AG09319 (cell line): ENCODE measurements around the gene FAAH.
"Not testable (repeated sequence)": the region's sequence is repeated elsewhere in the genome, so short reads cannot be mapped to it uniquely, and the experiment has no call there.

Source experiments
- DNase-seq: peaks from one replicate; pipeline ENCODE4 v3.0.0-alpha.2; 2010; ENCODE audit warnings: low read depth; ENCODE audit errors: extremely low read depth
- CTCF ChIP-seq: IDR thresholded peaks from 2 replicates; pipeline ENCODE4 v1.5.1; 2011; ENCODE audit warnings: low read depth, mild to moderate bottlenecking, inconsistent platforms, low read length, moderate library complexity

Gene FAAH

DNA sequence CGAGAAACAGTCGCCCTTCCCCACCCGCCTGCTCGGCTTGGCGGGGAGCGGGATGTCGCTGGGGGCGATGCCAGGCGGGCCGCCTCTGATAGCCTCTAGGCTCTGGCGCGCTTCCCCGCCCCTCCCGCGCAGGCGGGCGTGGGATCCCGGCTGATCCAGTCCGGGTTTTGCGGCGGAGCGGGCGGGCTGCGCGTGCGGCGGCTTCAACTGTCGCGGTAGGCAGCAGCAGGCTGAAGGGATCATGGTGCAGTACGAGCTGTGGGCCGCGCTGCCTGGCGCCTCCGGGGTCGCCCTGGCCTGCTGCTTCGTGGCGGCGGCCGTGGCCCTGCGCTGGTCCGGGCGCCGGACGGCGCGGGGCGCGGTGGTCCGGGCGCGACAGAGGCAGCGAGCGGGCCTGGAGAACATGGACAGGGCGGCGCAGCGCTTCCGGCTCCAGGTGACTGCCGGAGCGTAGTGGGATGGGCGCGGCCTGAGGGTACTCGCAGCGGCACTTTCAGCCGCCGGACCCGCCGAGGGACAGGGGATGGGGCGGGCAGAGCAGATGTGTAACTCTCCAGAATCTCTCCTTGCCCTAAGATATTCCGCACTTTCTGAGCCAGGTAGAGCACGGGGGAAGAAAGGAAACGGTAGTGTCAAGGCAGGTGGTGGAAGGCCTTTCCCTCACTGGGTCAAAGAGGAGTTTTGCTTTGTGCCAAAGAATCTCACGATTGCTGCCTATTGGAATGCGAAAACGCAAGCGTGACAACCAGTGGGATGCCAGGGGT, at the start of gene FAAH:
TSS of gene FAAH (plus strand) at position 210 of the 764 bp plus-strand sequence. CDS start at position 242, 32 bp downstream.
- TF ChIP-seq CTCF: no peak
- DNase-seq: no peak

GRCh38 chr1:46344481-46344880, 49.6 kb upstream of the FAAH start:
- no peak for TF ChIP-seq CTCF
- DNase-seq: no peak

DNA sequence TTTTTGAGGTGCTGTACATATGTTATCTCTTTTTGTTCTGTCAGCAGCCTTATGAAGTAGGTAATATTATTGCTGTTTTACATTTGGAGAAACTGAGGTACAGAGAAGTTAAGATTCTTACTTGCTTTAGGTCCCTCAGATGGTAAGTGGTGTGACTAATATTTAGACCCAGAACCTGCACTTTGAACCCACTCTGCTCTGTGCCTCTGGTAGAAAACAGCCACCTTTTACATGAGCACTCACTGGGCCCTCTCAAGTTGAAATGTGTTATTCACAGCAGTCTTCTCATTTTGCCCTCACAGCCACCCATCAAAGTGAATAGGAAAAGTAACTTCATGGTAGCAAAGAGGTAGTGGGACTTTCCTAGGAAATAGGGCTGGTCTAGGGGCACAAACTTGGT, 48.8 kb upstream of the FAAH start:
- DNase-seq: no peak
- no peak for TF ChIP-seq CTCF

DNA sequence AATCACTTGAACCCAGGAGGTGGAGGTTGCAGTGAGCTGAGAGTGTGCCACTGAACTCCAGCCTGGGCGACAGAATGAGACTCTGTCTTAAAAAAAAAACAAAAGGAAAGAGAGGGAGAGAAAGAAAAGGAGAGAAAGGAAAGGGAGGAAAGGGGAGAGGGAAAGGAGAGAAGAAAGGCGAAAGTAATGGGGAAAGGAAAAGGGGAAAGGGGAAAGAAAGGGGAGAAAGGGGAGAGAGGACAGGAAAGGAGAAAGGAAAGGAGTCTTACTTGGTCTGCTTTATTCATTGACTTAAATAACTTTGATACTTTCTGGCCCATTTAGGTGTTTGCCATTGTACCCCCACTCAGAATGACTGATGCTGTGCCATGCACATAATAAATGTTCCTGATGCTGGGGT, 41.8 kb upstream of the FAAH start:
- no peak for TF ChIP-seq CTCF
- DNase-seq: no peak

DNA sequence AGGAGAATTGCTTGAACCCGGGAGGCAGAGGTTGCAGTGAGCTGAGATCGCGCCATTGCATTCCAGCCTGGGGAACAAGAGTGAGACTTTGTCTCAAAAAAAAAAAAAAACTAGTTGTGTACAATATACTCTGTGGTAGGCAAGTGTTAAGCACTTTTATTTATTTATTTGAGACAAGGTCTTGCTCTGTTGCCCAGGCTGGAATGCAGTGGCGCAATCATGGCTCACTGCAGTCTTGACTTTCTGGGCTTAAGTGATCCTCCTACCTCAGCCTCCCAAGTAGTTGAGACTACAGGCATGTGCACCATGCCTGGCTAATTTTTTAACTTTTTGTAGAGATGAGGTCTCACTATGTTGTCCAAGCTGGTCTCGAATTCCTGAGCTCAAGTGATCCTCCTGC, 38.2 kb upstream of the FAAH start:
- DNase-seq: not testable (repeated sequence)

DNA sequence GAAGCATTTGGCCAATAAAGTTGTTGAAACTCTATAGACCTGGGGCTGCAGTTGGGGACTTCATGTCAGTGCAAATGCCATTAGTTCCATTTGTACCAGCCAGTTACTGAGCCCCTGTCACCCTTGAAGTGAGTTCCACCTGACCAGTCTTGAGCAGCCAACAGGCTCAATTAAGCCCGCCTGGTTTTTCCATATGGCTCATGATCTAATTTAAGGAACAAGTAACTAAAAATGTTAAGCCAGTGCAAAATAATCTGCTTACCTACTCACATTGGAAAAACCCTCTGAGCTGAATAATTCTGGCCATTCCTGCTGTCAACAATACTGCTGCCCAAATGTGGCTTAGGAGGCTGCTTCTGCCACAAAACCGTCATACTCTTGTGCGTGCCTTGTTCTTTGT, 32.0 kb upstream of the FAAH start:
- no peak for DNase-seq
- TF ChIP-seq CTCF: no peak

- no peak for DNase-seq
- no peak for TF ChIP-seq CTCF
These were observed 31.0 kb upstream of the FAAH start for GRCh38 chr1:46363121-46363520.

GRCh38 chr1:46364612-46365011, 29.5 kb upstream of the FAAH start:
- no peak for TF ChIP-seq CTCF
- DNase-seq: peak; percentile 65

DNA sequence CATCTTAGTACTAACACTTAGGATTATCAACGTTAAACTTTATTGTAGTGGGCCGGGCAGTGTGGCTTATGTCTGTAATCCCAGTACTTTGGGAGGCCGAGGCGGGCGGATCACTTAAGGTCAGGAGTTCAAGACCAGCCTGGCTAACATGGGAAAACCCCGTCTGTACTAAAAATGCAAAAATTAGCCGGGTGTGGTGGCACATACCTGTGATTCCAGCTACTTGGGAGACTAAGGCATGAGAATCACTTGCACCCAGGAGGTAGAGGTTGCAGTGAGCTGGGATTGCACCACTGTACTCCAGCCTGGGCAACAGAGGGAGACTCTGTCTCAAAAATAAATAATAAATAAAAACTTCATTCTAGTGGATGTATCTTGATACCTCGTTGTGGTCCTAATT, 28.3 kb upstream of the FAAH start:
- not testable (repeated sequence) for DNase-seq
